Kidney (tissue), 14 donors: ENCODE results near the gene NXPH3. TPM values are rescaled to one million over a fixed set of nuclear protein-coding genes. Genes with fewer than 3 reads are reported as not detected.

Source experiments
- DNase-seq, 5 donors: peaks; one replicate each; pipeline ENCODE4 v3.0.0-alpha.2; 2013 to 2020
- FAIRE-seq: peaks from 2 replicates; lab custom pipeline; 2012; peaks lifted over from hg19 to GRCh38; lab: Jason Lieb, UNC
- H3K27ac ChIP-seq, 2 donors: one replicate each; pipeline ENCODE4 v1.7.0; 2013; ENCODE audit warnings: low read depth in 2 of 2, low read length in 2 of 2, inconsistent platforms in 1 of 2
- H3K27me3 ChIP-seq: one replicate; pipeline ENCODE4 v1.7.1; 2013; ENCODE audit warnings: low read length, inconsistent platforms; ENCODE audit not compliant: control insufficient read depth, insufficient read depth
- H3K36me3 ChIP-seq, 3 donors: one replicate each; pipeline versions ENCODE4 v1.7.0 to v1.7.1; 2013; ENCODE audit warnings: low read length in 3 of 3, control low read depth in 1 of 3, inconsistent platforms in 1 of 3; ENCODE audit not compliant: insufficient read depth in 3 of 3, control insufficient read depth in 2 of 3
- H3K4me1 ChIP-seq, 3 donors: one replicate each; pipeline versions ENCODE4 v1.7.0 to v1.7.1; 2013; ENCODE audit warnings: low read length in 3 of 3, inconsistent platforms in 1 of 3, low read depth in 1 of 3; ENCODE audit not compliant: control insufficient read depth in 2 of 3, insufficient read depth in 2 of 3
- H3K4me3 ChIP-seq, 3 donors: one replicate each; pipeline versions ENCODE4 v1.7.0 to v1.8.1; 2013; ENCODE audit warnings: low read length in 3 of 3, control low read depth in 1 of 3, inconsistent platforms in 1 of 3
- H3K9ac ChIP-seq, 3 donors: one replicate each; pipeline versions ENCODE4 v1.7.0 to v1.7.1; 2013; ENCODE audit warnings: low read length in 3 of 3, control low read depth in 1 of 3, inconsistent platforms in 1 of 3
- H3K9me3 ChIP-seq, 3 donors: one replicate each; pipeline versions ENCODE4 v1.7.0 to v1.7.1; 2013; ENCODE audit warnings: low read length in 3 of 3, control low read depth in 1 of 3, inconsistent platforms in 1 of 3; ENCODE audit not compliant: control insufficient read depth in 2 of 3, insufficient read depth in 1 of 3
- intact Hi-C: fragments of 100-400 bp; cut with DNase I; formaldehyde crosslinking; loops from one replicate; pipeline ENCODE4 v1.11.1; 2022
- polyA plus RNA-seq: library from polyadenylated mRNA; stranded (reverse); fragments of 350-450 nt; fragmentation: Illumina TruSeq; extraction: RNeasy Lipid Tissue Mini Kit (QIAGEN cat#74804); gene quantifications from one replicate; pipeline ENCODE4 v1.2.3, GENCODE V29; 2014; ENCODE audit warnings: low read depth, low replicate concordance; ENCODE audit not compliant: insufficient read depth
- total RNA-seq: library from RNA; stranded (reverse); fragmentation: NEBNext Ultra II Directional; extraction: Animal tissue kit (Norgen Biotek cat#: 25700); gene quantifications from one replicate; pipeline ENCODE4 v1.2.1, GENCODE V29; 2021
- TF ChIP-seq, protein P1 (sequence below): IDR thresholded peaks from 3 replicates; pipeline ENCODE4 v1.5.1; 2012; ENCODE audit warnings: mild to moderate bottlenecking, moderate library complexity, borderline replicate concordance; ENCODE audit not compliant: insufficient read depth; ENCODE audit errors: extremely low read depth
- donor health status: control.
- donor health status: control.
- donor health status: control.
- donor health status: control.
- donor health status: control.
- donor health status: DM: yes; HTN: yes; CAD: no.
- donor health status: Normal renal cell carcinoma (clear cell type).

Gene NXPH3
- total and polyA plus RNA-seq, 2 donors from 2014 or later: 0.98 to 1.2 TPM

DNA sequence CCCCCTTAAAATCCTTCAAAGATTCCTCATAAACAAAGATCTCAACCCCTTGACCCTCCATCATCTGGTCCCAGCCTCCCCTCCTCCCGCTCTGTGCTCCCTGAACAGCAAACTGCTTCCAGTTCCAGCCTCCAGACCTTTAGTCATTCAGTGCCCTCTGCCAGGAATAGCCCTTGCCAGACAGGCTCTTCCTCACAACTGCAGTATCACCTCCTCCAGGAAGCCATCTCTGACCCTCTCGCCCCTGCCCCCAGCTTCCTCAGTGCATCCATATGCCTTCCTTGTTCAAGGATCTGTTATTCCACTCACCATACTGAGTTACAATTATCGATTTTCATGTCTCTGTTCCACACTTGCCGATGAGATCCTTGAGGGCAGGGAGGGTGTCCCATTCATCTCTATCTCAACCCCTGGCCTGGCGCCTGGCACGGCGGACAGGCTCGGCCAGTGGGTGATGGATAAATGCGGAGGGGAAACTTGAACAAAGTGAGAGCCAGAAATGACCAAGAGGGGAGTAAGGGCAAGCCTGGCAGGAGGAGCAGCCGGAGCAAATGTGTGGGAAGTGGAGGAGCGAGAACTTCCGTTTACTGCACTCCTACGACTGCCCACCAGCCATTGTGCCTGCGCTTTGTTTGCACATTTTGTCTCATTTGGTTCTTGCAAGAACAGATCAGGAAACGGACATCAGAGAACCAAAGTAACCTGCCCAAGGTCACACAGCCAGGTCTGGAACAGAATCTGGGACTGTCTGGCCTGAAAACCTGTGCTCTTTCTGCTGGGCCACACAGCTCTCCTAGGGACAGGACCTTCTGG is 2.0 kb upstream of the NXPH3 start:
- no peak overlapping the region for H3K27ac ChIP-seq
- no peak overlapping the region for H3K9ac ChIP-seq
- FAIRE-seq: no peak
- no peaks in the 10 kb centered on the region for H3K9me3 ChIP-seq
- DNase-seq: no peak
- H3K27me3 ChIP-seq: no peaks in the 10 kb centered on the region
- no peak overlapping the region for H3K4me3 ChIP-seq
- no peaks in the 10 kb centered on the region for H3K36me3 ChIP-seq
- intact Hi-C loops: loop anchor here (5.0 kb wide), 1 partner anchor 119 kb away; no protein-coding TSS in a partner anchor
- TF ChIP-seq, protein P1, sequence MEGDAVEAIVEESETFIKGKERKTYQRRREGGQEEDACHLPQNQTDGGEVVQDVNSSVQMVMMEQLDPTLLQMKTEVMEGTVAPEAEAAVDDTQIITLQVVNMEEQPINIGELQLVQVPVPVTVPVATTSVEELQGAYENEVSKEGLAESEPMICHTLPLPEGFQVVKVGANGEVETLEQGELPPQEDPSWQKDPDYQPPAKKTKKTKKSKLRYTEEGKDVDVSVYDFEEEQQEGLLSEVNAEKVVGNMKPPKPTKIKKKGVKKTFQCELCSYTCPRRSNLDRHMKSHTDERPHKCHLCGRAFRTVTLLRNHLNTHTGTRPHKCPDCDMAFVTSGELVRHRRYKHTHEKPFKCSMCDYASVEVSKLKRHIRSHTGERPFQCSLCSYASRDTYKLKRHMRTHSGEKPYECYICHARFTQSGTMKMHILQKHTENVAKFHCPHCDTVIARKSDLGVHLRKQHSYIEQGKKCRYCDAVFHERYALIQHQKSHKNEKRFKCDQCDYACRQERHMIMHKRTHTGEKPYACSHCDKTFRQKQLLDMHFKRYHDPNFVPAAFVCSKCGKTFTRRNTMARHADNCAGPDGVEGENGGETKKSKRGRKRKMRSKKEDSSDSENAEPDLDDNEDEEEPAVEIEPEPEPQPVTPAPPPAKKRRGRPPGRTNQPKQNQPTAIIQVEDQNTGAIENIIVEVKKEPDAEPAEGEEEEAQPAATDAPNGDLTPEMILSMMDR: no peak
- H3K4me1 ChIP-seq: peaks cover 0 to 8% (median 0%) of the 10 kb centered on the region in 3 donors

DNA sequence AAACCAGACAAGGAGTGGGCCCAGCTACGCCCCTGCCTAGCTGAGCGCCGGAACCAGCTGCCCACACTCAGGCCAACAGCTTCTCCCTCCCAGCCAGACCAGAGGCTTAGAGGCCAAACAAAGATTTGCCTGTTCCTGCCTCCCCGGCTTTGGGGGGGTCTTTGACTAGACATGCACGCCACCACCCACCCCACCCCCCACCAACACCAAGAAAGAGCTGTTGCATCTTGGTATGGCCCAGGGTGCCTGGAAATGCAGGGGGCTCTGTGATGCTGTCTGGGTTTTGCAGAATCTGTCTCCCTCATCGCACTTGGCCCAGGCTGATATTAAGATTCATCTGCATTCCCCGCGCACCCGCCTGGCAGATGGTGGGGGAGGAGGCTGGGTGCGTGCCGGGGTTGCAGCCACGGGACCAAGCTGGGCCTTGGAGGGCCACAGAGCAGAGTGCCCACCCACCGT is 1.3 kb upstream of the NXPH3 start:
- no peak for FAIRE-seq
- Histone ChIP-seq H3K9ac (no peak overlapping the region), H3K4me3 (no peak overlapping the region), H3K27ac (no peak overlapping the region), H3K36me3 (no peaks in the 10 kb centered on the region), H3K27me3 (no peaks in the 10 kb centered on the region), H3K9me3 (no peaks in the 10 kb centered on the region), H3K4me1 (peaks cover 0 to 8% (median 0%) of the 10 kb centered on the region in 3 donors)
- intact Hi-C loops: loop anchor here (5.0 kb wide), 1 partner anchor 118 kb away; no protein-coding TSS in a partner anchor
- DNase-seq: no peak
- TF ChIP-seq, protein P1: no peak

DNA sequence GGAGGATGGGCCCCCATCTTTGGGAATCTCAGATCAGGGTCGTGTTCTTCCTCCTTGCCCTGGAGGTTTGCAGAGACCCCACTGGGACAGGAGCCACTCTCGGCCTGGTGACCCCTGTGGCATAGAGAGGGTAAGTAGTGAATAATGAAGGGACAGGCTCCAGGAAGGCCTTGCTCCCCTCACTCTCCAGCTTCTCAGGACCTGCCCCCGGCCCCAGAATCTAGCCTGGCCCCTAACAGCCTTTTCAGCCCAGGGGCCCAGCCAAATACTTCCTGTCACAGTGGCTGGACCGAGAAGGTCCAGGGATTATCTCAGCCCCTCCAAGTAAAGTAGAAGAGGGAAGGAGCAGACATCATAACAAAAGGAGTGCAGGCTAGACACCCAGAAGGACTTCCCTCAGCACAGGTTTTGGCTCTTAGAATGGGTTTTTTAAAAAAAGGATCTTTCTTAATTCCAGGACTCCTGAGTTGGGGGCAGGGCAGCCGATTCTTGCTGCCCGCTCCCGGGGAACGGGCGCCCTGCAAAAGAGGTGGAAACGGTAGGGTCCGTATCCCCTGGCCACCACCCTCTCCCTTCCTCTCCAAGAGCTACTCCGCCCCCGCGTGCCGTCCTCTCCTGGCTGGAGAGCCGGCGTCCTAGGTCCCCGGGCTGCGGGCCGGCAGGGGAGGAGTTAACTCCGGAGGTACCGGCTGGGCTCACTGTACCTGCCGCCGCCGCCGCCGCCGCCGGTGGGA is 559 bp upstream of the NXPH3 start:
- Histone ChIP-seq H3K27ac (no peak overlapping the region), H3K4me1 (peaks cover 0 to 8% (median 0%) of the 10 kb centered on the region in 3 donors), H3K27me3 (no peaks in the 10 kb centered on the region), H3K9me3 (no peaks in the 10 kb centered on the region), H3K36me3 (no peaks in the 10 kb centered on the region), H3K4me3 (no peak overlapping the region), H3K9ac (no peak overlapping the region)
- intact Hi-C loops: loop anchor here (5.0 kb wide), 1 partner anchor 117 kb away; no protein-coding TSS in a partner anchor
- peak in 1 of 5 donors; percentile 82 for DNase-seq
- FAIRE-seq: no peak
- TF ChIP-seq, protein P1: no peak
